Activated naive CD4-positive, alpha-beta T cell (primary cell): ENCODE results near the gene NFIC.
"Not testable (repeated sequence)": the region's sequence is repeated elsewhere in the genome, so short reads cannot be mapped to it uniquely, and the experiment has no call there.

Experiments used
- DNase-seq, 4 experiments: peaks; one replicate each; lab custom pipeline; 2025; lab: John Stamatoyannopoulos, UW

The NFIC gene

GRCh38 chr19:3398900-3399278 lies 32.5 kb downstream of the NFIC start:
- no peak for DNase-seq

DNA sequence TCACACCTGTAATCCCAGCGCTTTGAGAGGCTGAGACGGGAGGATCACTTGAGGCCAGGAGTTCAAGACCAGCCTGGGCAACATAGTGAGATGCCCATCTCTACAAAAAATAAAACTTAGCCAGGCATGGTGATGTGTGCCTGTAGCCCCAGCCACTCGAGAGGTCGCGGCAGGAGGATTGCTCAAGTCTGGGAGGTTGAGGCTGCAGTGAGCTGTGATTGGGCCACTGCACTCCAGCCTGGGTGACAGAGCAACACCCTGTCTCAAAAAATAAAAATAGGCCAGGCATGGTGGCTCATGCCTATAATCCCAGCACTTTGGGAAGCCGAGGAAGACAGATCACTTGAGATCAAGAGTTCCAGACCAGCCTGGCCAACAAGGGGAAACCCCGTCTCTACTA lies 32.9 kb downstream of the NFIC start:
- DNase-seq = not testable (repeated sequence)

GRCh38 chr19:3401004-3401768 lies 34.8 kb downstream of the NFIC start:
- DNase-seq = no peak

- no peak for DNase-seq
Measured at GRCh38 chr19:3402631-3403443, 36.5 kb downstream of the NFIC start.

DNA sequence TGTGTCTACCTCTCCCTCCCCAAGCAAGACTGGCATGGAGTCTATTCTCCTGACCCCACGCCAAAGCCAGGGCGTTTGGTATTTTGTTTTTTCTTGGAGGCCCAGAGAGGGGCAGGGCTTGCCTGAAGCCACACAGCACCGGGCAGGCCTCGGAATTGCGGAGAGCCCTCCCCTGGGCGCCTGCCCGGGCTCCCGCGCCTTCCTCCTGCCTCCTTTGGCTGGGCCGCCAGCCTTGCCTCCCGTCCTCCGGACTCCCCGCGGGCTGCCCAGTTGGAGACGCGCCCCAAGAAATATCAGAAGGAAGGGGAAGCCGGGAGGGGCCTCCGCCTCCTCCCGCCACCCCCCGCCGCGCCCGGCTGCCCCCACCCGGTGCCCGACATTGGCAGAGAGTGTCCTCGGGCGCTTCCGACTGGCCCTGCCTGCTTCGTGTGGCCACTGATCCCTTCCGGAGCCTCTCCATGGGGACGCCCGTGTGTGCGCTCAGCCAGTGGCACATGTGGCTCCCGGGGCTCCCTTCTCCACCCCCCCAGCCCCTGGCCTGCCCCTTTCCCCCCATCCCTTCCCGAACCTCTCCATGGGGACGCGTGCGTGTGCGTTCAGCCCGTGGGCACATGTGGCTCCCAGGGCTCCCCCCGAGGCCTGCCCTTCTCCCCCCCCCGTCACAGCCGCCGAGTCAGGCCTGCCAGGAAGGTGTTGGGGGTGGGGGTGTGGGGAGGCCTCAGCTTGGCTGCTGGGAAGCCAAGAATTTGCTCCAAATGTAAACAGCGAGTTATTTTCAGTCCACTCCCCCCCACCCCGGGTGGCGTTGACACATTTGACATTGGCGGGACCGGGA lies 37.3 kb downstream of the NFIC start:
- DNase-seq = no peak

DNA sequence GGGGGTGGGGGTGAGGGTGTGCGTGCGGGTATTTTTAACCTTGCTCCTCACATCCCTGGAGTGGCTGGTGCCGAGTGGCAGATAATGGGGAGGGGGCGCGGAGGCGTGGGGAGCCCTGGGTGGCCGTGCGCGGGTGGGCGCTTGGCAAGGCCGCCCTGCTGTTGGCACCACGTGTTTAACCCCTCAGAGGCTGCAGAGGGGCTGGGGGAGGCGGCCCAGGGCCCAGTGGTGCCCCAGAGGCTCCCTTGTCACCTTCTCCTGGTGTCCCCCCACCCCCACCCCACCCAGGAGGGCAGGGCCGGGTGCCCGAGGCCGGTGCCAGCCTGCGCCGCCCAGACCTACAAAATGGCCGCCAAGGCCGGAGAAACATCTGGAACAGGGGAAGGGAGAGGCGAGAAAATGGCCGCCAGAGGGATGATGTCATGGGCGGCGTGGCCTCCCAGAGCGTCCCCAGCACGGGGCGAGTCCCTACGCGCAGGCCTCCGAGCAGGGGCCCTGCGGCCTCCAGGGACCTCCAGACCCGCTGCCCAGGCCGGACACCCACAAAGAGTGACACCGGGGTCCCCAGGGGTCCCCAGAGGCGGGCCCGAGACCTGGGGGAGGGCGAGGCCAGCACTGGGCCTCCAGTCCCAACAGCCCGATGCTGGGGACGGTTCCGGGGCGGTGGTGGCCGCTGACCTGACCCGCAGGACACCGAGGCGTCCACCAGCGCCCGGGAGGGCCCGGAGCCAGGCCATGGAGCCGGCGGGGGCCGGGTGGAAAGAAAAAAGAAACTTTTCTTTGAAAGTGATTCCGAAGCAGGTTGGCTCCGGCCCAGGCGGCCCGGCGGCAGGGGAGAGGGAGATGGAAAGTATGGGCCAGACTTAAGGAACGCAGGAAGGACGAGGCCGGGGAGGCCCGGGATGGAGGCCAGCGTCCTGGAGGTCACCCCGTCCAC lies 38.2 kb downstream of the NFIC start:
- DNase-seq = no peak

- DNase-seq = no peak
Measured at GRCh38 chr19:3405261-3405653, 38.9 kb downstream of the NFIC start.

DNA sequence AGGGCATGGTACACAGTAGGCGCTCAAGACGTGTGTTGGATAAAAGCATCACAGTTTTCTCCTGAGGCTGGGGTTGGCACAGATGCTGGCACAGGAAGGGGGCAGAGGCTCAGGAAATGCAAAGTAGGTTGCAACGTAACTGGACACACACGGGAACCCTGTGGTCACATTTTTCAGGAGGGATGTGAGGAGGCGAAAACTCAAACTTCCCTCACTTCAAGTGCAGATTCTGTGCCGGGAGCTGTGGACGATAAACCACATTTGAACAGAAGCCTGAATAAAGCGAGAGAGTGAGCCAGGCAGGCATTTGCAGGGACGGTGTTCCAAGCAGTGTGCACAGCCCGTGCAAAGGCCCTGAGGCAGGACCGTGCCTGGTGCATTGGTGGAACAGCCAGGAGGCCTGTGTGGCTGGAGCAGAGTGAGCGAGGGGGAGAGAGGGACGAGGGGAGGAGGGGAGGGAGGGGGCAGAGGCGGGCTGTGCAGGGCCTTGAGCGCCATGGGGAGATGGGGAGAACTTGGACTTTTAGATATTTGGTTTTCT lies 40.3 kb downstream of the NFIC start:
- no peak for DNase-seq

GRCh38 chr19:3407556-3408516 lies 41.5 kb downstream of the NFIC start:
- no peak for DNase-seq

- no peak for DNase-seq
Measured at GRCh38 chr19:3408996-3409345, 42.6 kb downstream of the NFIC start.

DNA sequence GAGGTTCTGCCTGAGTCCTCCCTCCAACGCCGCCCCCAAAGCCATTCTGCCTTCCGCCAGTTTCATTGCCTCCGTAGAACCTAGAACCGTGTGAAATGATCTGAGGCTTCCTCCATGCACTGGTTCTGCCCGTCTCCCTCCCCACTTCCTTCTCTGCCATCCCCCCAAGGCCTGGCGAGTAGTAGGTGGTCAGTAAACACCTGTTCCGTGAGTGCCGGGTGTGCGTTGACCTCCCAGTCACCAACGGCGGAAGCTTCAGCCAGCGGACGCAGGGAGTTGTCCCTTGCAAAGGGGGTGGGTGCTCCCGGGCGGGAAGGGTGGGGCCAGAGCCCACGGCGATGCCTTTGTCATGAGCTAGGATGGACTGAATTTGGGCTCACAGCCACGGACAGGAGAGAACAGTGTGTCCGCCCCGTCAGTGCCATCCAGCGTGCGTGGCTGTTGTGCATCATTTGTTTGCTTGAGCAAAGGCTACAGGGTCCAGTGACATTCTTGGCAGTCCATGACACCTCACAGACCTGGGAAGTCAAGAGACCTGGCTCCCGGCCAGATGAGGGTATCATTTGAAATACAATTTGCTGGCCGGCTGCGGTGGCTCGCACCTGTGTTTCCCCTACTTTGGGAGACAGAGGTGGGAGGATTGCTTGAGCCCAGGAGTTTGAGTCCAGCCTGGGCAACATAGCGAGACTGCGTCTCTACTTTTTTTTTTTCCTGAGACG lies 43.1 kb downstream of the NFIC start:
- DNase-seq = no peak

- no peak for DNase-seq
Measured at GRCh38 chr19:3411636-3412035, 45.3 kb downstream of the NFIC start.

DNA sequence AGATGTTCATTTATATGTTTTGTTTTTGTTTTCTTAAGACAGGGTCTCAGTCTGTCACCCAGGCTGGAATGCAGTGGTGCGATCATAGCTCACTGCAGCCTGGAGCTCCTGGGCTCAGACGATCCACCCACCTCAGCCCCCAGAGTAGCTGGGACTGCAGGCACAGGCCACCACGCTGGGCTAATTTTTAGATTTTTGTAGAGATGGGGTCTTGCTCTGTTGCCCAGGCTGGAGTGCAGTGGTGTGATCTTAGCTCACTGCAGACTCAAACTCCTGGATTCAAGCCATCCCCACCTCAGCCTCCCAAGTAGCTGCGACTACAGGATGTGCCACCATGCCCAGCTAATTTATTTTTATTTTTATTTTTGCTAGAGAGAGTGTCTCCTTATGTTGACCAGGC lies 45.7 kb downstream of the NFIC start:
- DNase-seq = no peak

DNA sequence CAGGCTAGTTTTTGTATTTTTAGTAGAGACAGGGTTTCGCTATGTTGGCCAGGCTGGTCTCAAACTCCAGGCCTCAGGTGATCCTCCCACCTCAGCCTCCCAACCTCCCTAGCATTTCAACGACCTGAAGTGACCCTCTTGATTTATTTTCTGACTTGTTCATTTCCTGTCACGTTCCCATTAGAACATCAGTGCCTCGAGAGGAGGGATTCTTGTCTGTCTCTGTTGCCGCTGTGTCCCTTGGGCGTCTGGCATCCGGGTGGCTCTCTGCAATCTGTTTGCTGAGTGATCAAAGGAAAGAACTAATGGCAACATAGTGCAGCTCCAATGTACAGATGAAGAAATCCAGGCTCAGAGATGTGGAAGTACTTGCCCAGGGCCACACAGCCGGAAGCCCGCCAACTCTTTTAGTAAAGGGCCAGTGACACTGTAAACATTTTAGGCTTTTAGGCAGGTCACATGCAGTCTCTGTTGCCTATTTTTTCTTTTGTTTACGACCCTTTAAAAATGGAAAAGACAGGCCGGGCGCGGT lies 47.5 kb downstream of the NFIC start:
- DNase-seq = no peak

DNA sequence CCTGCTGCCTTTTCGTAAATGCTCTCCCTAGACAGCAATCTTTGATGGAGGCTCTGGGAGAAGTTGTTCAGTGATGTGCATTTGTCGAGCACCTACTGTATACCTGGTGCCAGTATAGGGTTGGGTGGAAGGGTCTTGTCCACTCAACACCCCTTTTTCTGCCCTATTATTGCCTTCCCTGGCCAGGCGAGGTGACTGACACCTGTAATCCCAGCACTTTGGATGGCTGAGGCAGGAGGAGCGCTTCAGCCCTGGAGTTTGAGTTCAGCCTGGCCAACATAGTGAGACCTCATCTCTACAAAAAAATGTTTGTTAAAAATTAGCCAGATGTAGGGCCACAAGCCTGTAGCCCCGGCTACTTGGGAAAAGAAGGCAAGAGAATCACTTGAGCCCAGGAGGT lies 49.3 kb downstream of the NFIC start:
- no peak for DNase-seq

DNA sequence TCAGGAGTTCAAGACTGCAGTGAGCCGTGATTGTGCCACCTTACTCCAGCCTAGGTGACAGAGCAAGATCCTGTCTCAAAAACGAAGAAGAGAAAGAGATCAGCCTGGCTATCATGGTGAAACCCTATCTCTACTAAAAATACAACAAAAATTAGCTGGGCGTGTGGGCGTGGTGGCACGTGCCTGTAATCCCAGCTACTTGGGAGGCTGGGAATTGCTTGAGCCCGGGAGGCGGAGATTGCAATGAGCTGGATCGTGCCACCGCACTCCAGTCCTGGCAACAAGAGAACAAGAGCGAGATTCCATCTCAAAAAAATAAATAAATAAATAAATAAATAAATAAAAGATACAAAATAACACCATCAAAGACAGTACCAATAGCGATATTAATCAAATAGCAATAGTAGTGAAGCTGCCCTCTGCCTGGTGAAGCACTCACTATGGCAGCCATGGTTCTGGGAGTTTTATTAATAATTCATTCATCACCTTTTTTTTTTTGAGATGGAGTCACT lies 53.9 kb downstream of the NFIC start:
- no peak for DNase-seq

DNA sequence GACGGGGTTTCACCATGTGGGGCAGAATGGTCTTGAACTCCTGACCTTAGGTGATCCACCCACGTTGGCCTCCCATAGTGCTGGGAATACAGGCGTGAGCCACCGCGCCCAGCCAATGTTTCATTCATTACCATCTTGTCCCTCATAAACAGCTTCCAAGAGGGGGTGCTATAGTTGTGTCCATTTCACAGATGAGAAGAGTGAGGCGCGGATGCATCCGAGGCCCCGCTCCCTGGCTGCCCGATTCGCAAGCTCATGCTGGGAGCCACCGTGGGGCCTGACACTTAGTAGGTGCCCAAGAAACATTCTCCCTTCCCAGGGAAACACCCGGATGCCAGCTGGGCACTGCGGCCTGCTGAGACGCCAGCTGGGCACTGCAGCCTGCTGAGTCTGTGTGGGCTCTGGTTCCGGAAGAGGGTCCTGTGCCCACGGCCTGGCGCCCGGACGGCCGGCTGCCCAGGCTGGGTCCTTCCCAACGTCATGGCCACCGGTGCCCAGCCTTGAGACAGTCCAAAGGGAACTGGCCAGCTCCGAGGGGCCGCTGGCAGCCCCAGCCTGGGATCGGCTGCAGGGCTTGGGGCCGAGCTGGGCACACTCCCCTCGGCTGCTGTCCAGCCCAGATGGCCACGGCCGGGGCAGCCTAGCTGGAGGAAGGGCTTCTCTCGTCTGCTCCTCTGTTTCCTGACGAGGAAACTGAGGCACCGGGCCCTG lies 54.7 kb downstream of the NFIC start:
- no peak for DNase-seq

- DNase-seq = not testable (repeated sequence)
Measured at GRCh38 chr19:3421656-3422055, 55.3 kb downstream of the NFIC start.
